ENCODE measurements around the gene KCNC4.

The KCNC4 gene

GRCh38 chr1:110209715-110210603, at the start of gene KCNC4:
KCNC4 (plus strand) TSS chr1:110210314; CDS start chr1:110211500, 1,186 bp downstream.
- ATAC-seq, result peak; percentile 93

GRCh38 chr1:110160538-110161100, 49.5 kb upstream of the KCNC4 start:
- ATAC-seq, result no peak

GRCh38 chr1:110161165-110161564, 48.9 kb upstream of the KCNC4 start:
- ATAC-seq, result no peak

GRCh38 chr1:110161849-110162248, 48.3 kb upstream of the KCNC4 start:
- no peak for ATAC-seq

- ATAC-seq, result no peak
Observed at GRCh38 chr1:110163591-110163990, 46.5 kb upstream of the KCNC4 start.

GRCh38 chr1:110164725-110165350, 45.3 kb upstream of the KCNC4 start:
- ATAC-seq, result no peak

- ATAC-seq, result no peak
Observed at GRCh38 chr1:110165761-110166231, 44.3 kb upstream of the KCNC4 start.

GRCh38 chr1:110166861-110167260, 43.3 kb upstream of the KCNC4 start:
- no peak for ATAC-seq

- ATAC-seq, result no peak
Observed at GRCh38 chr1:110170766-110171733, 39.1 kb upstream of the KCNC4 start.

GRCh38 chr1:110172001-110172400, 38.1 kb upstream of the KCNC4 start:
- no peak for ATAC-seq

GRCh38 chr1:110173466-110174105, 36.5 kb upstream of the KCNC4 start:
- ATAC-seq, result no peak

GRCh38 chr1:110174961-110175360, 35.2 kb upstream of the KCNC4 start:
- ATAC-seq, result no peak

- ATAC-seq, result no peak
Observed at GRCh38 chr1:110176299-110176956, 33.7 kb upstream of the KCNC4 start.

- no peak for ATAC-seq
Observed at GRCh38 chr1:110177775-110178174, 32.3 kb upstream of the KCNC4 start.

GRCh38 chr1:110183642-110184167, 26.4 kb upstream of the KCNC4 start:
- no peak for ATAC-seq

- no peak for ATAC-seq
Observed at GRCh38 chr1:110184446-110184845, 25.7 kb upstream of the KCNC4 start.

- ATAC-seq, result no peak
Observed at GRCh38 chr1:110185181-110185580, 24.9 kb upstream of the KCNC4 start.

GRCh38 chr1:110186558-110186957, 23.6 kb upstream of the KCNC4 start:
- ATAC-seq, result no peak

GRCh38 chr1:110187139-110187890, 22.8 kb upstream of the KCNC4 start:
- ATAC-seq, result no peak

GRCh38 chr1:110188035-110188618, 22.0 kb upstream of the KCNC4 start:
- ATAC-seq, result no peak

Data from activated CD4-positive, CD25-positive, alpha-beta regulatory T cell treated with anti-CD3 and anti-CD28 coated beads, Interleukin-2, amount 50 U/mL, for 24 hours (primary cell).